ENCODE results near the gene IL4R. TPM values are rescaled to one million over a fixed set of nuclear protein-coding genes. Genes with fewer than 3 reads are reported as not detected.

Gene IL4R
- polyA plus RNA-seq, 1 donor from 2014 or later, result 0.07 TPM

DNA sequence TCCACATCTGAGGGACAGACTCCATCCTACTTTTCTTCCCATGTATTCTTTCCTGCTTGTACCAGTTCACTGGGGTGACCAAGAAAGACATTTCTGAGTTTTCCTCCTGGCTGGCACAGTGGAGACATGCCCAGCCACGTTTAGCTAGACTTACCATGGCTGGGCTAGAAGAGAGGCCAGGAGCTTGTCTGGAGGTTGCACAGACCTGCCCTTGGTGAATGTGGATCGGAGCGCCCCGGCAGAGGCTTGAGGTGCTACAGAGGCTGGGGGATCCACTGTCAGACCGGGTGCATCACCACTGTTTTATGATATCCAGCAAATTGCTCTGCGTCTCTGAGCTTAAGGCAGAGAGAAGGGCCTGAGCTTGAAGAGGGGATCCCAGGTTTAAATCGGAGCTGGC lies 3.5 kb downstream of the IL4R start:
- Histone ChIP-seq H3K27me3 (ENCODE audit: insufficient read depth, low read depth, low read length) (peaks cover 34% of the 10 kb centered on the region), H3F3A (ENCODE audit: insufficient read depth, low read length, poor library complexity, severe bottlenecking) (no peaks in the 10 kb centered on the region), H3K9me3 (ENCODE audit: low read length) (no peaks in the 10 kb centered on the region), H4K20me1 (ENCODE audit: insufficient read depth) (no peaks in the 10 kb centered on the region), H3K79me2 (replicated peaks; ENCODE audit: insufficient read depth, low read length) (no peaks in the 10 kb centered on the region), H3K4me3 (ENCODE audit: low read length) (no peak overlapping the region), H3K9ac (ENCODE audit: low read length) (no peak overlapping the region), H3K9me2 (ENCODE audit: insufficient read depth, low read length) (no peaks in the 10 kb centered on the region), H3K4me2 (ENCODE audit: low read length) (no peak overlapping the region), H2AFZ (ENCODE audit: low read depth, low read length) (no peak overlapping the region), H3K27ac (ENCODE audit: low read length) (no peak overlapping the region), H3K36me3 (ENCODE audit: insufficient read depth, low read length) (no peaks in the 10 kb centered on the region)
- TF ChIP-seq EP300 (conservative IDR thresholded peaks at IDR 0.05; ENCODE audit: poor library complexity, severe bottlenecking) (no peak), RAD21 (conservative IDR thresholded peaks at IDR 0.05) (no peak), SMC3 (conservative IDR thresholded peaks at IDR 0.05; ENCODE audit: poor library complexity) (no peak)

DNA sequence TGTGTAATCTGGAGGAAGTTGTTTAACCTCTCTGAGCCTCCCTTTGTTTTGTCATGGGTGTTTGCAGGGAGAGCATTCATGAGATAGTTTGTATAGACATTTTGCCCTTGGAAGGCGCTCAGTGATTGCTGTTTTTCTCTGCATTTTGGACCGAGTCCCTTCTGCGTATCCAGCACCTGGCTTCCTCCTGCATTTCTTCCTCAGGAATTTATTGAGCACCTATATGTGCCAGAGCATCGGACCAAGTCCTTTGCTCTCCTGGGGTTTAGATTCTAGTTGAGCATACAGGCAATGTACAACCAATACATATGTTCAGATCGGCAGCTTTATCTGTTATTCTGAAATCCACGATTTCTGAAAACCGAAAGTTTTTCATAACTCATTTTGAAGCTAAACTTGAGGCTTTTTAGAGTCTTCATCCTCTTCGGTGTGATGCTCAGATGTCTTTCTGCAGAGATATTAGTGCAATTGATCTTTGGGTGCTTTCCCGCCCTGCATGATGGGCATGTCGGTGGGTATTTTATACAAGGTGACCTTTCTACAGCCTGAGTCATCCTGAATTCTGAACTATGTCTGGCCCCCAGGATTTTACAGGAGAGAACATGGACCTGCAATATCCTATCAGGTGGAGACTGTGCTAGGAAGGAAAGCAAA lies 4.1 kb downstream of the IL4R start:
- Histone ChIP-seq H3K4me2 (ENCODE audit: low read length) (no peak overlapping the region), H3K4me3 (ENCODE audit: low read length) (no peak overlapping the region), H3K27me3 (ENCODE audit: insufficient read depth, low read depth, low read length) (peaks cover 28% of the 10 kb centered on the region), H2AFZ (ENCODE audit: low read depth, low read length) (no peak overlapping the region), H3K9me3 (ENCODE audit: low read length) (no peaks in the 10 kb centered on the region), H4K20me1 (ENCODE audit: insufficient read depth) (no peaks in the 10 kb centered on the region), H3K9ac (ENCODE audit: low read length) (no peak overlapping the region), H3K27ac (ENCODE audit: low read length) (no peak overlapping the region), H3K9me2 (ENCODE audit: insufficient read depth, low read length) (no peaks in the 10 kb centered on the region), H3K36me3 (ENCODE audit: insufficient read depth, low read length) (no peaks in the 10 kb centered on the region), H3K79me2 (replicated peaks; ENCODE audit: insufficient read depth, low read length) (no peaks in the 10 kb centered on the region), H3F3A (ENCODE audit: insufficient read depth, low read length, poor library complexity, severe bottlenecking) (no peaks in the 10 kb centered on the region)
- TF ChIP-seq, protein P1, sequence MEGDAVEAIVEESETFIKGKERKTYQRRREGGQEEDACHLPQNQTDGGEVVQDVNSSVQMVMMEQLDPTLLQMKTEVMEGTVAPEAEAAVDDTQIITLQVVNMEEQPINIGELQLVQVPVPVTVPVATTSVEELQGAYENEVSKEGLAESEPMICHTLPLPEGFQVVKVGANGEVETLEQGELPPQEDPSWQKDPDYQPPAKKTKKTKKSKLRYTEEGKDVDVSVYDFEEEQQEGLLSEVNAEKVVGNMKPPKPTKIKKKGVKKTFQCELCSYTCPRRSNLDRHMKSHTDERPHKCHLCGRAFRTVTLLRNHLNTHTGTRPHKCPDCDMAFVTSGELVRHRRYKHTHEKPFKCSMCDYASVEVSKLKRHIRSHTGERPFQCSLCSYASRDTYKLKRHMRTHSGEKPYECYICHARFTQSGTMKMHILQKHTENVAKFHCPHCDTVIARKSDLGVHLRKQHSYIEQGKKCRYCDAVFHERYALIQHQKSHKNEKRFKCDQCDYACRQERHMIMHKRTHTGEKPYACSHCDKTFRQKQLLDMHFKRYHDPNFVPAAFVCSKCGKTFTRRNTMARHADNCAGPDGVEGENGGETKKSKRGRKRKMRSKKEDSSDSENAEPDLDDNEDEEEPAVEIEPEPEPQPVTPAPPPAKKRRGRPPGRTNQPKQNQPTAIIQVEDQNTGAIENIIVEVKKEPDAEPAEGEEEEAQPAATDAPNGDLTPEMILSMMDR (IDR thresholded peaks at IDR 0.05; ENCODE audit: poor library complexity, severe bottlenecking), result no peak
- TF ChIP-seq RAD21 (conservative IDR thresholded peaks at IDR 0.05), result no peak
- no peak for TF ChIP-seq SMC3 (conservative IDR thresholded peaks at IDR 0.05; ENCODE audit: poor library complexity)
- no peak for TF ChIP-seq POLR2AphosphoS5 (IDR thresholded peaks at IDR 0.05)

DNA sequence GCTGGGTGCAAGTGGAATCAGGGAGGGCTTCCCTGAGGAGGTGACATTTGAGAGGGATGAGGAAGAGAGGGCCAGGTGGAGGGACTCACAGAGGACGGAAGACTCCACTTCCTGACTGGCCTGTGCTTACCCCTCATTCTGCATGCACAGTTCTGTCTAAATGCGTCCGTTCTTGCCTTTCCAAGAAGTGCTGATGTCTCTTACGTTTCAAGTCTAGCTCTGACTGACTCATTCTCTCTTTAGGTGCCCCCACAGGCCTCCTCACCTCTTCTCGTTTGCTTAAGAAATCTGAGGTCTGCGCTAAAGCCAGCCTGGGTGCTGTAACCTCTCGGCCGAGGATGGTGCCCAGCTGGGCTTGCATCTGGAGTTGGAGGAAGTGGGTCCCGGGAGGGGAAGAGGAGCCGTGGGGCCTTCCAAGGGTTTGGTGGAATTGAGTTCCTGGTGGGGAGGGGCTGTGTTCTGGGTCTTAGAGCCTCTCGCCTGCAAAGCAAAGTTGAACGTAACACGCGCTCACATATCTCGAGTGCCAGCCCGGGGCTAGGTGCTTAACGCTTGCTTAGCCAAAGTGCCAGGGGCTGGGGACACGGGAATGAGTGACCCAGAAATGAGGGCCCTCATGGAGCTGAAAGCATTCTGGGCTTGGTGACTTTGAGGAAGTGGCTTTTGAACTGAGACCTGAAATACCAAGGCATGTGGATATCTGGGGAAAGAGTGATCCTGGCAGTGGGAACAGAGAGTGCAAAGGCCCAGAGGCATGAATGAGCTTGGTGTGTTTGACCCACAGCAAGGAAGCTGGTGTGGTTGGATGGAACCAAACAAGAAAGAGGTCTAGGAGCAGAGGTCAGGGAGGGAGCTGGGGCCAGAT lies 4.8 kb downstream of the IL4R start:
- H4K20me1 ChIP-seq (ENCODE audit: insufficient read depth), result no peaks in the 10 kb centered on the region
- no peaks in the 10 kb centered on the region for H3F3A ChIP-seq (ENCODE audit: insufficient read depth, low read length, poor library complexity, severe bottlenecking)
- H3K4me2 ChIP-seq (ENCODE audit: low read length), result no peak overlapping the region
- H3K27me3 ChIP-seq (ENCODE audit: insufficient read depth, low read depth, low read length), result peaks cover 21% of the 10 kb centered on the region
- no peak overlapping the region for H2AFZ ChIP-seq (ENCODE audit: low read depth, low read length)
- H3K9me2 ChIP-seq (ENCODE audit: insufficient read depth, low read length), result no peaks in the 10 kb centered on the region
- no peak overlapping the region for H3K27ac ChIP-seq (ENCODE audit: low read length)
- H3K4me3 ChIP-seq (ENCODE audit: low read length), result no peak overlapping the region
- H3K9ac ChIP-seq (ENCODE audit: low read length), result no peak overlapping the region
- TF ChIP-seq TAF1 (IDR thresholded peaks at IDR 0.05; ENCODE audit: low read depth), result no peak
- no peak for TF ChIP-seq EZH2 (IDR thresholded peaks at IDR 0.05; ENCODE audit: borderline replicate concordance, insufficient read depth, low read length, poor library complexity, severe bottlenecking)
- TF ChIP-seq, protein P2, sequence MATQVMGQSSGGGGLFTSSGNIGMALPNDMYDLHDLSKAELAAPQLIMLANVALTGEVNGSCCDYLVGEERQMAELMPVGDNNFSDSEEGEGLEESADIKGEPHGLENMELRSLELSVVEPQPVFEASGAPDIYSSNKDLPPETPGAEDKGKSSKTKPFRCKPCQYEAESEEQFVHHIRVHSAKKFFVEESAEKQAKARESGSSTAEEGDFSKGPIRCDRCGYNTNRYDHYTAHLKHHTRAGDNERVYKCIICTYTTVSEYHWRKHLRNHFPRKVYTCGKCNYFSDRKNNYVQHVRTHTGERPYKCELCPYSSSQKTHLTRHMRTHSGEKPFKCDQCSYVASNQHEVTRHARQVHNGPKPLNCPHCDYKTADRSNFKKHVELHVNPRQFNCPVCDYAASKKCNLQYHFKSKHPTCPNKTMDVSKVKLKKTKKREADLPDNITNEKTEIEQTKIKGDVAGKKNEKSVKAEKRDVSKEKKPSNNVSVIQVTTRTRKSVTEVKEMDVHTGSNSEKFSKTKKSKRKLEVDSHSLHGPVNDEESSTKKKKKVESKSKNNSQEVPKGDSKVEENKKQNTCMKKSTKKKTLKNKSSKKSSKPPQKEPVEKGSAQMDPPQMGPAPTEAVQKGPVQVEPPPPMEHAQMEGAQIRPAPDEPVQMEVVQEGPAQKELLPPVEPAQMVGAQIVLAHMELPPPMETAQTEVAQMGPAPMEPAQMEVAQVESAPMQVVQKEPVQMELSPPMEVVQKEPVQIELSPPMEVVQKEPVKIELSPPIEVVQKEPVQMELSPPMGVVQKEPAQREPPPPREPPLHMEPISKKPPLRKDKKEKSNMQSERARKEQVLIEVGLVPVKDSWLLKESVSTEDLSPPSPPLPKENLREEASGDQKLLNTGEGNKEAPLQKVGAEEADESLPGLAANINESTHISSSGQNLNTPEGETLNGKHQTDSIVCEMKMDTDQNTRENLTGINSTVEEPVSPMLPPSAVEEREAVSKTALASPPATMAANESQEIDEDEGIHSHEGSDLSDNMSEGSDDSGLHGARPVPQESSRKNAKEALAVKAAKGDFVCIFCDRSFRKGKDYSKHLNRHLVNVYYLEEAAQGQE (IDR thresholded peaks at IDR 0.05; ENCODE audit: borderline replicate concordance), result no peak
- no peak for TF ChIP-seq RAD21 (conservative IDR thresholded peaks at IDR 0.05)
- no peak for TF ChIP-seq MXI1 (conservative IDR thresholded peaks at IDR 0.05; ENCODE audit: poor library complexity, severe bottlenecking)
- no peak for TF ChIP-seq POLR2AphosphoS5 (IDR thresholded peaks at IDR 0.05)
- no peak for TF ChIP-seq SMC3 (conservative IDR thresholded peaks at IDR 0.05; ENCODE audit: poor library complexity)
- TF ChIP-seq EP300 (conservative IDR thresholded peaks at IDR 0.05; ENCODE audit: poor library complexity, severe bottlenecking), result no peak
- TF ChIP-seq, protein P1 (IDR thresholded peaks at IDR 0.05; ENCODE audit: poor library complexity, severe bottlenecking), result no peak
- no peaks in the 10 kb centered on the region for H3K79me2 ChIP-seq (replicated peaks; ENCODE audit: insufficient read depth, low read length)
- H3K9me3 ChIP-seq (ENCODE audit: low read length), result no peaks in the 10 kb centered on the region
- H3K36me3 ChIP-seq (ENCODE audit: insufficient read depth, low read length), result no peaks in the 10 kb centered on the region
